ENCODE data around the gene ADCY1. TPM values are rescaled to one million over a fixed set of nuclear protein-coding genes. Genes with fewer than 3 reads are reported as not detected.

Gene ADCY1
- total RNA-seq, 1 donor from 2014 or later: 19.0 TPM

- TF ChIP-seq CTCF (conservative IDR thresholded peaks at IDR 0.05): no peak
- H3K4me1 Mint-ChIP-seq (ENCODE audit: unreplicated experiment): no peaks in the 10 kb centered on the region
- no peaks in the 10 kb centered on the region for H3K36me3 Mint-ChIP-seq
- H3K9me3 Mint-ChIP-seq: no peaks in the 10 kb centered on the region
- no peak overlapping the region for H3K27ac Mint-ChIP-seq
- H3K27me3 Mint-ChIP-seq: no peaks in the 10 kb centered on the region
- DNase-seq (ENCODE audit: extremely low spot score, unreplicated experiment): peak; percentile 55
- no peak overlapping the region for H3K4me3 Mint-ChIP-seq
Measured at GRCh38 chr7:45657136-45657889, 83.1 kb downstream of the ADCY1 start.

- no peaks in the 10 kb centered on the region for H3K36me3 Mint-ChIP-seq
- peak; percentile 56 for DNase-seq (ENCODE audit: extremely low spot score, unreplicated experiment)
- no peak overlapping the region for H3K27ac Mint-ChIP-seq
- H3K9me3 Mint-ChIP-seq: no peaks in the 10 kb centered on the region
- no peaks in the 10 kb centered on the region for H3K27me3 Mint-ChIP-seq
- H3K4me3 Mint-ChIP-seq: no peak overlapping the region
- no peak for TF ChIP-seq CTCF (conservative IDR thresholded peaks at IDR 0.05)
- no peaks in the 10 kb centered on the region for H3K4me1 Mint-ChIP-seq (ENCODE audit: unreplicated experiment)
Measured at GRCh38 chr7:45657890-45658715, 83.9 kb downstream of the ADCY1 start.

- Mint-ChIP-seq H3K36me3 (no peaks in the 10 kb centered on the region), H3K4me3 (no peak overlapping the region), H3K27me3 (no peaks in the 10 kb centered on the region), H3K4me1 (ENCODE audit: unreplicated experiment) (no peaks in the 10 kb centered on the region), H3K9me3 (no peaks in the 10 kb centered on the region), H3K27ac (no peak overlapping the region)
- DNase-seq (ENCODE audit: extremely low spot score, unreplicated experiment): peak; percentile 54
- no peak for TF ChIP-seq CTCF (conservative IDR thresholded peaks at IDR 0.05)
Measured at GRCh38 chr7:45658716-45659495, 84.7 kb downstream of the ADCY1 start.

GRCh38 chr7:45659496-45660139 is 85.5 kb downstream of the ADCY1 start:
- no peaks in the 10 kb centered on the region for H3K4me1 Mint-ChIP-seq (ENCODE audit: unreplicated experiment)

More at GRCh38 chr7:45659496-45660139, 85.5 kb downstream of the ADCY1 start:
- Mint-ChIP-seq H3K4me3 (no peak overlapping the region), H3K27ac (no peak overlapping the region), H3K36me3 (no peaks in the 10 kb centered on the region), H3K9me3 (no peaks in the 10 kb centered on the region), H3K27me3 (no peaks in the 10 kb centered on the region)
- peak; percentile 49 for DNase-seq (ENCODE audit: extremely low spot score, unreplicated experiment)
- TF ChIP-seq CTCF (conservative IDR thresholded peaks at IDR 0.05): no peak
